GF-D8 (cell line): Measurements from ENCODE around the gene C1R.
"Not testable (repeated sequence)": the region's sequence is repeated elsewhere in the genome, so short reads cannot be mapped to it uniquely, and the experiment has no call there.

Experiments
- DNase-seq: peaks from one replicate; lab custom pipeline; 2025; lab: John Stamatoyannopoulos, UW

Gene C1R

DNA sequence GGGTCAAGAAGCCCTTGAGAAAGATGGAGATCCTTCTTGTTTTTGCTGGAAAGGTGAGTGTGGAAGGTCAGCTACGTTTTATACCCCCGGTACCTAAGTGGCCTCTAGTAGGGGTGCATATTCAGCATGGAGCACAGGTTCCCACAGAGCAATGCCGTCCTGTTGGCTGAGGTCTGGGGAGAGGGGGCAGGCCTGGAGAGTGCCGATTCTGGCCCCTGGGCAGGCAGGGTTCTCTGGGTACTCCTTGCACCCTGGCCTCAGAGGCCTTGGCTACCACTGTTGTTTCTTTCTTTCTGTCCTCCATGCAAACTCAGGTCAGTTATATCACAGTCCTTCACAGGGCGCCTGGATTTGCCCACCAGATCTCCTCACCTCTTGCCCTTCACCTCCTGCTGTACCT is 27.9 kb upstream of the C1R start:
- DNase-seq, result no peak

DNA sequence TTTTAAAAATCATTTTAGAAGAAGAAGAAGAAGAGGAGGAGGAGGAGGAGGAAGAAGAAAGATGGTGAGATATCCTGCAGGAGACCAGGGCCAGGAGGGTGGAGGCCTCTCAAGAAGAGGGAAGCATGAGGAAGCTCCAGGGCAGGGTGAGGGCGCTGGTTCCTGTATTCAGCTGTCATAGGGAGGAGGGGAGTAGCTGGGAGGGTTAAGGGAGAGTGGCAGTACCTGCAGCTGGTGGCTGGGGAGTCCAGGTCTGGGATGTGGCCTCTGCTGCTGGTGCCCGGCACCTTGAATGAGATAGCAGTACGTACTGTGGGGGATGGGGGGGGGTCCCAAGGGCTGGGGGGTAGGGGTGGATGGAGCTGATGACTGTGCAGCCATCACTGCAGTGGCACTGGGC is 26.6 kb upstream of the C1R start:
- no peak for DNase-seq

DNA sequence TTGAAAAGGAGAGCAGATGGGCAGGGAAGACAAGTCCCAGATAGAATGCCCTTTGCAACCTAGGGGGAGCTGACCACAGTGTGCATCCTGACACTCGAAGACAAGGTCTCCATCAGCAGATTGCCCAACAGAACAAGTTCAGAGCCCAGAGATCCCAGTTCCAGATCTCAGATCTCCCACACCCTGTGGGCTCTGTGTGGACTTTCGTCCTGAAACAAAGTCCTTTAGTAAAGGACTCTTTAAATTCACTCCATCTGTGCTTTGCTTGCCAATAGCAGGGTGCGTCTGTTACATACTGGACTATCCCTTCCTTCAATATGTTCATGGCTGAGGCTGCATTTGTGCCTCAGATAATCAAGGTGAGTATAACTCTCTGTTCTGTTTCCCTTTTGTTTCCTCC is 25.4 kb upstream of the C1R start:
- DNase-seq, result no peak

DNA sequence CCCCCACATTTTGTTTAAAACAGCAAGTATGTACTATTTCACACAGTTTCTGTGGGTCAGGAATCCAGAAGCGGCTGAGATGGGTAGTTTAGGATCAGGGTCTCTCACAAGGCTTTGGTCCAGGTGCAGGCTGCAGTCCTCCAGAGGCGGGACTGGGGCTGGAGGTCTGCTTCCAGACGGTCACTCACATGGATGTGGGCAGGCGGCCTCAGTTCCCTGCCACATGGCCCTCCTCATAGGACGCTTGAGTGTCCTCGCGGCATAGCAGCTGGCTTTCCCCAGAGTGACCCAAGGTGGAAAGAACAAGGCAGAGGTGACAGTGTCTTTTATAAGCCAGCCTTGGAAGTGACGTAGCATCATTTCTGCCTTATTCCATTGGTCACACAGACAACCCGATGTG is 24.7 kb upstream of the C1R start:
- DNase-seq, result no peak

DNA sequence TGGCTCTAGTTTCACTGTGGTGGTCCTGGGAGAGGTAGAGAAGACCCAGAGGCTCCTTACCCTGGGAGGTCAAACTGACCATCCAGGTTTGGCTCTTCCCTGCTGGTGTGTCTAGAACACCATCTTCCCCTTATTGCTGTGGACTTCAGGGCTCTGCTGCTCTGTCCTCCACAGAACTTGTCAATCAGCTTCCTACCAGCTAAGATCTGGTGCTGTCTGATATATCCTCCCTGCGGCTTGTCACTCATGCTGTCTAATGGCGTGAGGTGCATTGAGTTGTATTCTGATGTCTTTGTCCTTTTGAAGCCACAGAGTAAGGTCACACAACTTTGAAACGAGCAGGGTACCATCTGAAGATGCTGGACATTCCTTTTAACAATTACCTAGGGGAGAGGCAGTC is 24.0 kb upstream of the C1R start:
- DNase-seq, result no peak

DNA sequence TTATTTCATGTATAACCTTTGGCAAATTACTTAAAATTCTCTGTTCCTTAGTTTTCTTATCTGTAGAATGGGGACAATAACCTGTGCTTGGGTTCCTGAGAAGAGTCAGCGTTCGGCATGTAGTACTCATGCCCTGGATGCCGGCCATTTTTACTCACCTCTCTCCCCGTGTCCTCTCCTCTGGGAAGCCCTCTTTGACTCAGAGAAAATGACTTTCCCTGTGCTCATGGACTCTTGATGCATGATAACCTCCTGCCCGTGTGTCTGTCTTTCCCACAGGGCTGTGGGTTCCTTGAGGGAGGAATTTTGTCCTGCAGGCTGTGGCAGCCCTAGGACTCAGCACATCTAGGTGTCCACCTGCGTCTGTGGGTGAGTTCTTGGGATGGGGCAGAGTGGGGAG is 22.6 kb upstream of the C1R start:
- no peak for DNase-seq

DNA sequence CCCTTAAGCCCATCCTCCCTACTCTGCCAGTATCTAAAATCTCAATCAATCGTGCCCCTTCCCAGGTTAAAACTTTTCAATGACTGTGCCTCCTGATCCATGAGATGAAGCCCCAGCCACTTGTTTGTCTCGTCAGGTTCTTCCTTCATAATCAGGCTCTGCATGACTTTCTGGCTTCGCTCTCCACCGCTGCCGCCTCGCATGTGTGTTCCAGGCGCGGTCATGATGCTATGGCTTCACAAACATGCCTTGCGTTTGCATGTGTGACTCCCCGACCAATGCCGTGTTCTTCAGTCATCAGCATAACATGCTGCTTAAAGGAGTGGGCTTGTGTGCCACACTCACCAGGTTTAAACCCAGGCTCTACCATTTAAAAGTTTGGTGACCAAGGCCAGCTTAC is 21.8 kb upstream of the C1R start:
- no peak for DNase-seq

DNA sequence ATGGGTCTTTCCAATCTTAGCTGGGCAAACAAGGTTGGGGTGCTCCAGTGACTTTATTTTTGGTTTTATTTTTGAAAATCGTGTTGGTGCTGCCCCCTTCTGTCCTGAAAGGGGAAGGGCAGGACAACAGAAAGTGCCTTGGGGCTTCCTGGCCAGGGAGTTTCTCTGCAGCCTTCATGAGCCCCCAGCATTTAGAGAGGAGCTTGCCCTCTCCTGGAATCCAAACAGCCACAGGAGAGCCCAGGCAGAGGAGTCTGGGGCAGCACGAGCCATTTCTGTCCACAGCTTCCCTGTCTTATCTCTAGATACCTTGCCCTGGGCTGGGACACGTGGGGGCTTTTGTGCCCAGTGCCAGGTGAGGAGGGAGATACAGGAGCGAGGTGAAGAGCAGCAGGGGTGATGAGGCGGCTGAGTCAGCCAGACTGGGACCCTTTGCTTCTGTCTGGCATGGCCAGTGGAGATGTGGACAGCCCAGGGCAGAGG is 21.2 kb upstream of the C1R start:
- DNase-seq, result no peak

DNA sequence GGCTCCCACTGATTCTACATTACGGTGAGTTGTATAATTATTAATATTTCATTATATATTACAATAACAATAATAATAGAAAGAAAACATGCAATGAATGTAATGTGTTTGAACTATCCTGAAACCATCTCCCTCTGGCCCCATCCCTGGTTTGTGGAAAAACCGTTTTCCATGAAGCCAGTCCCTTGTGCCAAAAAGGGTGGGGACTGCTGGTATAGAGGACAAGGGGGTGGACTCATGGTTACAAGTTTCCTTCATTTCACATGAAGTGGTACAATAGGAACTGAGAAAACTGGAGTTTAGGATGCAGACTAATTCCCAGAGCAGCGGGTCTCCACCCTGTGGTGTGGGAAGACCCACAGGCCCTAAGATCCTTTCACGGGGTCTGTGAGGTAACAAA is 19.8 kb upstream of the C1R start:
- DNase-seq, result no peak

DNA sequence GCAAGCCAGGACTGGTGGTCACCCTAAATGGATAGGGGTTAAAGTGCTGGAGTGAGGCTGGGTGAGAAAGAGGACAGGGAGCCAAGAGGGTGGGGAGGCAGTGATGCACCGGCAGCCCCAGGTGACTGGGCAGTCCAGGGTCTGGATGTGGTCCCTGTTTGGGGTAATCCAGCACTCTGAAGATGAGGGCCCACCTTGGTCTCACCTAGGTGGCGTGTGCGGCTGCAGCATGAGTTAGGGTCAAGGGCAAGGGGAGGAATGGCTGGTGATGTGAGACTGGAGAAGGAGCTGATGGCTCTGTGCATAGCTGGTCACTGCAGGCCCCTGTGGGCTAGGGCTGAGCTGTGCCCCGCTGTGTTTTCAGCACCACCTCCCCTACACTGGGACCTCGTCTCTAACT is 18.4 kb upstream of the C1R start:
- DNase-seq, result no peak

DNA sequence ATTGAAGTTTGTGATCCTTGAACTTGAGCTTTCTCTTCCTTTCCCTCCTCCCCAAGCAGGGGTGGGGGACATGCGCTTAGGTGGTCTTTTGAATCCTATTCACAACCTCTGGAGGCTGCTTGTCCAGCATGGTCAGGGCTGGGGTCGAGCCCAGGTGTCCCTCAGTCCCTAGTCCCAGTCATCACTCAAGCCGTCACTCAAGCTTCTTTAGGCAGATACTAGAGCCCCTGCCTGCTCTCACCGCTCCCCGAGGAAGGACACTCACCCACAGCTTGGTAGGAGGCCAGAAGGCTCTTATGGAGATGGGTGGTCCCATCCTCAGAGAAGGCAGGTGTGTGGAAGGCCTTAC is 17.3 kb upstream of the C1R start:
- DNase-seq, result no peak

DNA sequence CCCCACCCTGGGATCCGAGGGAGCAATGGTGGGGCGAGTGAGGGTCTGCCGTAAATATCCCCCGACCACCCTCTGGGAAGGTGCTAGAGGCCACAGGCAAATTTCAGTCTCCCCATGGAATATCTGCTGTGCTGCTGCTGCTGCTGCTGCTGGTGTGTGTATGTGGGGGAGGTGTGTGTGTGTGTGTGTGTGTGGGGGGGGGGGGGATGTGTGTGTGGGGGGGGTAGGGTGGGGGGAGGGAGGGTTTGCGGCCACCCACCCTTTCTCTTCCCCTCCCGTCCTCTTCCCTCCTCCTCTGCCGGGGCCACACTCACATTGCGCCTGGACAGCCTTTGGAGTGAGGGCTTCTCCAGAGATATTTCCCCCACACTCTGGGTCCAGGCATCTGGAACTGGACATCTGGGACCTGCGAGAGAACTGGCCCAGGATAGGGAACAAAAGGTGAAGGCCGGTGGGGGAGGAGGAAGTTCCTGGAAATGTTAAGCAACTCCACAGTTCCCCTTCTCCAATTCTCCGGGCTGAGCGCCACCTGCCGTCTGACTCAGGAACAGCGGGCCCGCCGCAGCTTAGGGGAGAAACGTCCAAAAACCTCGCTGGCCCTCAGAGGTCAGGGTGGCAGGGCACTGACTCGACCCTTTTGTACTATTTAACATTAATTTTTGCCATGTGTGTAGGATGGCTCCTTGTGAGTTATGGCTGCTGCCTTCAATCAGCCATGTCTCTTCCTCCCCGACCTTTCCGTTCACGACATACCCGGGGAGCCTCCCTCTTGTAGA is 16.7 kb upstream of the C1R start, which contains the start of gene C1RL:
Gene C1RL, minus strand, starts transcription at position 419 of the 776 bp plus-strand sequence. Its CDS starts 34 bp downstream, at position 385.
- DNase-seq, result peak; percentile 77

DNA sequence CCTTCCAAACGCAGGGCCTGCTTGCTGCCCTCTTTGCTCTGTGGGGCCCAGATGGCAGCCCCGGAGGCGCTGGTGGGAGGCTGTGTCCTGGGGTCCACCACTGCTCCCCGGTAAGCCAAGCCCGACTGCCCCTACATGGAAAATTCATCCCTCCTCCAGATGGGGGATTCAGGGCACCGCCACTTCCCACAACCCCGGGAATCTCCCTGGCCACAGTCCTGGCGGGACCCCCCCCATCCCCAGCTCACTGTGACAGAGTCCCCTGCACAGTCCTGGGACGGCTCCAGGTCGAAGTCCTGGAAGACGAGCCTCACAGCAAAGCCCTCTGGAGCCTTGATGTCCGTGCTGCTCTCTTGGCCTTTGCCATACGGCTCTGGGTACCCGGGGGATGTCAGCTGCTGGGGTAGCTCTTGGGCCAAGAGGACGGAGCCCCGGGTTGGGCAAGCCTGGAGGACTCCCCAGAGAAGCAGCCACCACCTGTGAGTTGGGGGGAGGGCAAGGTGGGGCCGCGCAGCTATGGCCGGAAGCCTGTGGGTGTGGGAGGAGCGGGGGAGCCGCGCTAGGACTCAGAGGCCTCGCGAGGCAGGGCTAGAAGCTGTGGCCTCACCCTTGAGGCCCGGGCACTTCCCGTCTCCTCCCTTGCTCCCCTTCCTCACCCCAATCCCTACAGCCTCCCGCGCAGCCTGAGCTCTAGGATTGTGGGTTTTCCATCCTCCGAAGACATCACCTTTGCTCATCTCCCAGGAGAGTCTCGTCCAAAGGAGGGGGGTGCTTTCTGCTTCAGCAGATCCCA is 16.0 kb upstream of the C1R start:
- DNase-seq, result peak; percentile 86

DNA sequence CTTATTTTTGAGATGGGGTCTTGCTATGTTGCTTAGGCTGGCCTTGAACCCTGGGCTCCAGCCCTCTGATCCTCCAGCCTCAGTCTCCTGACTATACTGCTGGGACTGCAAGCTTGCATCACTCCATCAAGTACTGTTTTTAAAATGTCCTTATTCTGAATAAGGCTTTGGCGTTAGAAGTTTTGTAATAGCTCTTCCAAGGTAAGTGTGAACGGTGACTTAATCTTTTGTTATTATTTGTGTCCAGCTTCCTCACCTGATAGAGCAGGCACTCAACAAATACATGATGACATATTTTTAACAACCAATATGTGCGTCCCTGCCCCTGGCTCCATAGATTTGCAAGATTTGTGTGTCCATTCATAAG is 15.4 kb upstream of the C1R start:
- DNase-seq, result no peak

DNA sequence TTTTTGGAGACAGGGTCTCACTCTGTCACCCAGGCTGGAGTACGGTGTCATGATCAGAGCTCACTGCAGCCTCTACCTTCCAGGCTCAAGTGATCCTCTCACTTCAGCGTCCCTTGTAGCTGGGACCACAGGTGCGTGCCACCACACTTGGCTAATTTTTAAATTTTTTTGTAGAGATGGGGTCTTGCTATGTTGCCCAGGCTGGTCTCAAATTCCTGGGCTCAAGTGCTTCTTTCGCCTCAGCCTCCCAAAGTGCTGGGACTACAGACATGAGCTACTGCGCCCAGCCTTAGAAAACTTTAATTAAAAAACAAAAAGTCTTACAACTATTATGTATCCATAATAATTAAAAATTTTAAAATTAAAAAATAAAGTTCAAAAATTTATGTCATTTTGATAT is 14.9 kb upstream of the C1R start:
- DNase-seq, result not testable (repeated sequence)

DNA sequence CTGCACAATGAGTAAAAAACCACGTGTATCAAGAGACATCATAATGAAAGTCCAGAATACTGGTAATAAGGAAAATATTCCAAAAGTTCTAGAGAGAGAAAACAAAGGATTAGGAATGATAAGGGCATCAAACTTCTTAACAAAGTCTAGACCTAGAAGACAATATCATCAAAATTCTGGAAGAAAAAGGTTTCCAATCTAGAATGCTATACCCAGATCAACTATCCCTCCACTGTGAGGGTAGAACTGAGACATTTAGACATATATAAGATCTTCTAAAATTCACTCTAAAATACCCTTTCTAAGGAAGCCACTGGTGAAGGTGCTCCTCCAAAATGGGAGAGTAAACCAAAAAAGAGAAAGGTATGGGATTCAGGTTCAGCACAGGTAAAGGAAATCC is 13.8 kb upstream of the C1R start:
- DNase-seq, result no peak

DNA sequence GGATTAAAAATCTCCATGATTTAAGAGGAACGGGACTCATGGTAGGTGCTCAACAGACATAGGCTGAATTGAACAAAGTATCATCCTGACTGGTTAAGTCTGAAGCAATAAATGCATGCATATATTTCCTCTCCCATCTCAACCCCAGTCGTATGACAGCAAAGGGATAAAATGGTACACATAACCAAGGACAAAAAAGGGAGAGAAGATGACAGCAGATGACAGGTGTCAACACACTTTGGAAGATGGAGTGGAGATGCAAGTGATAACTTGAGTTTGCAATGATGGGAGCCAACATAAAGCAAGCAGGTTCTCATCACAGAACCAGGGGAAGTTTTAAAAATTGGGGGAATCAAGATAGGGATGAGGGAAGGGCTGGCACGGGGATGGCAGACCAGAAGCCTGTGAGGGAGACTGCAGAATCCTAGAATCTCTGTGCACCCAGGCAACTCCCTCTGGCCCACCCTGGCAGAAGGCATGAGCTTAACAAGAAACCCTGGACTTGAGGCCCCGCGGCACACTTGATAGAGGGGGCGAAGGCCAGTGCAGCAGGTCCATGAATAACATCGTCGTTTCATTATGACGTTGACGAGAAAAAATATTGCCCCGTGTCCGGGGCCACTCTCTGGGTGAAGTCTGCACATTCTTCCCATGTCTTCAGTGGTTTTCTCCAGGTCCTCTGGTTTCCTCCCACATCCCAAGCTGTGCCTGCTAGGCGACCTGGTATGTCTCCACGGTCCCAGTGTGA is 11.8 kb upstream of the C1R start:
- no peak for DNase-seq

DNA sequence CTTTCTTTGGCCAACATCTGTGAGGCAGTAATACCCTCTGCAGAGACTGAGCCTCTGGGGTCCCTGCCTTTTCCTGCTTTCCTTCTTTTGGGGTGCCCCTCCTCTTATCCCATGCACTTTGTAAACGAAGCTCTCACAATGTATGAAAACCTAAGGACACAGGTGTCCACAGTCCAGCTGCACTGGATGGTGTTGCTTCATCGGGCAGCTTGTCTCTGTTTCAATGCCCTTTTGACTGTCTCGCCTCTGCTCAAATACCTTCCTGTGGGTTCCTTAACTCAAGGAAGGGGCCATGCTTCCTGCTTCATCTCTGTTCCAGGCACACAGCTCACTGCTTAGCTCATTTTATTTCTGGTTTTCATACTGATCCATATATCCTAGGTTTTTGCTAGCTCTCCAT is 10.3 kb upstream of the C1R start:
- DNase-seq, result no peak

DNA sequence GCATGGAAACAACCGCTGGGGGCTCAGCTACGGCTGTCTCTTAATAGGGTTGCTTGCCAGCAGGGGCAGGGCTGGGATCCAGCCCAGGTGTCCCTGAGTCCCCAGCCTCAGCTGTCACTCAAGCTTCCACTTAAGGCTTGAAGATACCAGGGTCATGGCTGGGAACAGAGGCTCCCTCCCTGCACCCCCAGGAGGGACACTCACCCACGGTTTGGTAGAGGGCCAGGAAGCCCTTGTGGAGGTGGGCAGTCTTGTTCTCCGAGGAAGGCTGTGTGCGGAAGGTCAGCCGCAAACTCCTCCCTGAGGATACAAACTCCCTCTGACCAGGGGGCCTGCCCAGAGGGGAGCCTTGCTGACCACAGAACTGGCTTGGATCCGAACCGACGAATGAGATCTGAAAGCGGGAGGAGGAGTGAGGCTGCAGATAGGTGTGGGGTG is 9.5 kb upstream of the C1R start:
- no peak for DNase-seq

DNA sequence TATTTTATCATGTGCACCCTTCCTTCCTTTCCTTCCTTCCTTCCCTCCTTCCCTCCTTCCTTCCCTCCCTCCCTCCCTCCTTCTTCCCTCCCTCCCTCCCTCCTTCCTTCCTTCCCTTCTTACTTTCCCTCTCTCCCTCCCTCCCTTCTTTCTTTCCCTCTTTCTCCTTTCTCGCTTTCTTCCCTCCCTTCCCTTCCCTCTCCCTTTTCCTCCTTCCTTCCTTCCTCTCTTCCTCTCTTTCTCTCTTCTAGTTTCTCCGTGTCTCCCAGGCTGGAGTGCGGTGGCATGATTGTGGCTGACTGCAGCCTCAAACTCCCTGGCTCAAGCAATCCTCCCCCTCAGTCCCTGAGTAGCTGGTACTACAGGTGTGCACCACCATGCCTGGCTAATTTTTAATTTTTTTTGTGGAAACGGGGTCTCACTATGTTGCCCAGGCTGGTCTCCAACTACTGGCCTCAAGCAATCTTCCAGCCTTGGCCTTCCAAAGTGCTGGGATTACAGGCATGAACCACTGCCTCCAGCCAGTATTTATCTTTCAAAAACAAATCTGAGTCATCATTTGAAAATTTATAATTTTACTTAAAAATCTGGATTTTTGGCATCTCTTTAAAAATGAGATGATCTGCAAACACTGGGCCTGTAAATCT is 8.9 kb upstream of the C1R start:
- no peak for DNase-seq

DNA sequence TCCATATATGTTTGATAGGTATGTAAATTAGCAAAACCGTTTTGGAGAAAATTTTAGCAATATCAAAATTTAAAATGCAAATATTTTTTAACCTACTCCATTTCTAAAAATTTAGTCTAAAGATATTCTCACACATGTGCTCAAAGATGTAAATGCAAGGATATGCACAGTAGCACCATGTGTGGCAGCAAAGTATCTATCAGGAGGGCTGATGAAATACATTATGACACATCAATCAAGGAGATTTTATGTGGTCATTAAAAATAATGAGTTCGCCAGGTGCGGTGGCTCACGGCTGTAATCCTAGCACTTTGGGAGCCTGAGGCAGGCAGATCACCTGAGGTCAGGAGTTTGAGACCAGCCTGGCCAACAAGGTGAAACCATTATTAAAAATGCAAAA is 8.0 kb upstream of the C1R start:
- DNase-seq, result no peak

DNA sequence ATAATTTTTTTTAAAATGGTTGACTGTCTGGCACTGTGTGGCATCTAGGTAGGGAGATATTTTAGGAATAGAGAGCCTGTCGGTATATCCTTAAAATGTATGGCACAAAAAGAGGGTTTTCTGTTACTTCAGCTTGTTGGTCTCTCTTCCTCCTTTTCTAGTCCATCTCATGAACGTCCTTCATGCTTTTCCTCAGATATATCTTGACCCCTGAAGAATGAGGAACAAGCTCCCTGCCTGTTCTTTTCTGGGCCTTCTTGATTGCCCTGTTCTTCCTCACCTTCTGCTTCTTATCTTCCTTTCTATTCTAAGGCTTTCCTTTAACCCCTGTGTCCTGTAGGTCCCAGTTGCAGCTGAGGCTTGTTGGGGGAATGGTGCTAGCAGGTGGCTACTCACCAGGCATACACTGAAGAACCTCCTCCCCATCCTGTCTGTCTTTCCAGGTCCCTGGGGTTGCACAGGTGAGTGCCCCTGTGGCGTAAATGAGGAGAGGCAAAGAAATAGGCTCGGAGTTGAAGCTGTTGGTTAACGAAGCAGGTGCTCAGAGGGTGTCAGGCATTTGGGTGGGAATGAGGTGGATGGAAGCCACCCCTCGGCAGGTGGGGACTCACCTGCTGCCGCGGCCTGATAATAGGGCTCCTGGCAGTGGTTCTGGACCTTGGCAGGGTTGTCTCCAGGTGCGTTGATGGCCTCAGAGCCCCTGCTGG is 7.2 kb upstream of the C1R start:
- DNase-seq, result no peak
